ENCODE results near the gene ANKRD44. TPM values are rescaled to one million over a fixed set of nuclear protein-coding genes. Genes with fewer than 3 reads are reported as not detected.

The ANKRD44 gene
- total RNA-seq, 6 experiments from 2014 or later: 3.8 to 5.7 (median 4.7) TPM

- no peaks in the 10 kb centered on the region for H3K36me3 Mint-ChIP-seq (ENCODE audit: low read depth)
- H3K9me3 Mint-ChIP-seq: no peaks in the 10 kb centered on the region
- no peak for TF ChIP-seq CTCF (IDR thresholded peaks at IDR 0.05)
- H3K27me3 Mint-ChIP-seq (ENCODE audit: insufficient read depth): peaks cover 2% of the 10 kb centered on the region
- no peak overlapping the region for H3K27ac Mint-ChIP-seq
- no peak overlapping the region for H3K4me3 Mint-ChIP-seq
- DNase-seq: no peak
- H3K4me1 Mint-ChIP-seq (ENCODE audit: low read depth): peaks cover 17% of the 10 kb centered on the region
These were observed 108.7 kb downstream of the ANKRD44 start for GRCh38 chr2:197201874-197202273.

- no peak overlapping the region for H3K4me3 Mint-ChIP-seq
- H3K4me1 Mint-ChIP-seq (ENCODE audit: low read depth): peaks cover 15% of the 10 kb centered on the region
These were observed 109.9 kb downstream of the ANKRD44 start for GRCh38 chr2:197200762-197201058.

DNA sequence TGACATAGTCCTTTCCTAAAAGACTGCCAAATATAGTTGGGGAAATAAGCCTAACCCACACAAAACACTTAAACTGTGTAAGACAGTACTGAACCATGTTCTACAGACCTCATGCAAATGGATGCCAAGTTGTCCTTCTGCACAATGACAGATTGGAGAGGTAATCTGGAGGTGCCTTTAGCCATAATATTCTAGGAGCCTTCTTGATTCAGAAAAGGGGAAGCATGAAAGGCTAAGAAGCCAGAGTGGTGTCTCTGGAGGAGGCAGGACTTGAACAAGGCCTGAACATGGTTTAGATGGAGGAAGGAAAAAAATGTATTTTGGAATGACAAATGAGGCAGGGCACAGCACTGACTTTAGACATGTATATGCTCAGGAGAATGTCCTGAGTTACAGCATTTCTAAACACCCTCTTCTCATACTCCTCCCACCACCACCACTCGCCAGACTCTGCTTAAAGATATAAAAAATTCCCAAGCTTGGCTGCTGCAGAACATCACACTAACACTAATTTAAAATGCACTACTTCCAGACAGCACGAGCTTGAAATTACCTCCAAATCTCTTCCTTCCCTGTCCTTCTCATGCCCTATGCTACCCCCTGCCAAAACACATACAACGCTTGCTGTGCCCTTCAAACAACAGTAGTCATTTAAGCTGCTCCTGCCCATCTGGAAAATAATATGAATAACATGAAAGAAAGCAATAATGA is 110.4 kb downstream of the ANKRD44 start:
- Mint-ChIP-seq H3K27me3 (ENCODE audit: insufficient read depth) (peaks cover 1% of the 10 kb centered on the region), H3K27ac (no peak overlapping the region), H3K9me3 (no peaks in the 10 kb centered on the region), H3K4me1 (ENCODE audit: low read depth) (peaks cover 10% of the 10 kb centered on the region), H3K36me3 (ENCODE audit: low read depth) (no peaks in the 10 kb centered on the region), H3K4me3 (no peak overlapping the region)
- no peak for TF ChIP-seq CTCF (IDR thresholded peaks at IDR 0.05)
- no peak for DNase-seq

More at GRCh38 chr2:197200762-197201058, 109.9 kb downstream of the ANKRD44 start:
- Mint-ChIP-seq H3K9me3 (no peaks in the 10 kb centered on the region), H3K36me3 (ENCODE audit: low read depth) (no peaks in the 10 kb centered on the region), H3K27me3 (ENCODE audit: insufficient read depth) (peaks cover 3% of the 10 kb centered on the region), H3K27ac (no peak overlapping the region)
- no peak for TF ChIP-seq CTCF (IDR thresholded peaks at IDR 0.05)
- no peak for DNase-seq

GRCh38 chr2:197198890-197199289 is 111.7 kb downstream of the ANKRD44 start:
- peaks cover 1% of the 10 kb centered on the region for H3K27me3 Mint-ChIP-seq (ENCODE audit: insufficient read depth)
- H3K4me3 Mint-ChIP-seq: no peak overlapping the region
- no peaks in the 10 kb centered on the region for H3K36me3 Mint-ChIP-seq (ENCODE audit: low read depth)
- TF ChIP-seq CTCF (IDR thresholded peaks at IDR 0.05): no peak
- H3K9me3 Mint-ChIP-seq: no peaks in the 10 kb centered on the region
- H3K27ac Mint-ChIP-seq: no peak overlapping the region
- no peak for DNase-seq
- H3K4me1 Mint-ChIP-seq (ENCODE audit: low read depth): no peaks in the 10 kb centered on the region

GRCh38 chr2:197197895-197198311 is 112.7 kb downstream of the ANKRD44 start:
- Mint-ChIP-seq H3K27ac (no peak overlapping the region), H3K36me3 (ENCODE audit: low read depth) (no peaks in the 10 kb centered on the region), H3K4me3 (no peak overlapping the region), H3K27me3 (ENCODE audit: insufficient read depth) (peaks cover 1% of the 10 kb centered on the region), H3K9me3 (no peaks in the 10 kb centered on the region), H3K4me1 (ENCODE audit: low read depth) (no peaks in the 10 kb centered on the region)
- DNase-seq: no peak
- no peak for TF ChIP-seq CTCF (IDR thresholded peaks at IDR 0.05)

Data from HFFc6 (cell line).